ENCODE measurements around the gene SPSB3.
"Not testable (repeated sequence)": the region's sequence is repeated elsewhere in the genome, so short reads cannot be mapped to it uniquely, and the experiment has no call there.

Gene SPSB3

GRCh38 chr16:1816396-1817275 is 34.3 kb upstream of the SPSB3 start:
- DNase-seq: no peak

GRCh38 chr16:1815461-1815860 is 33.1 kb upstream of the SPSB3 start:
- no peak for DNase-seq

- peak; percentile 30 for DNase-seq
Measured at GRCh38 chr16:1812732-1813163, 30.4 kb upstream of the SPSB3 start.

- DNase-seq: no peak
Measured at GRCh38 chr16:1810536-1810935, 28.2 kb upstream of the SPSB3 start.

GRCh38 chr16:1810106-1810505 is 27.7 kb upstream of the SPSB3 start:
- DNase-seq: no peak

- no peak for DNase-seq
Measured at GRCh38 chr16:1809281-1809801, 27.0 kb upstream of the SPSB3 start.

GRCh38 chr16:1808691-1809090 is 26.3 kb upstream of the SPSB3 start:
- DNase-seq: no peak

GRCh38 chr16:1807626-1808025 is 25.3 kb upstream of the SPSB3 start:
- no peak for DNase-seq

GRCh38 chr16:1800701-1801100 is 18.3 kb upstream of the SPSB3 start:
- DNase-seq: no peak

GRCh38 chr16:1799263-1799662 is 16.9 kb upstream of the SPSB3 start:
- not testable (repeated sequence) for DNase-seq

GRCh38 chr16:1794908-1795666 is 12.7 kb upstream of the SPSB3 start:
- DNase-seq: no peak

GRCh38 chr16:1794221-1794871 is 12.0 kb upstream of the SPSB3 start:
- DNase-seq: no peak

GRCh38 chr16:1793578-1794220 is 11.3 kb upstream of the SPSB3 start, which contains the start of gene IGFALS:
Gene IGFALS, minus strand, starts transcription at chr16:1793705. Its CDS starts 53 bp downstream, at chr16:1793652.
- DNase-seq: no peak

- no peak for DNase-seq
Measured at GRCh38 chr16:1792836-1793577, 10.6 kb upstream of the SPSB3 start.

GRCh38 chr16:1791943-1792812 is 9.8 kb upstream of the SPSB3 start:
- no peak for DNase-seq

GRCh38 chr16:1791256-1791942 is 9.0 kb upstream of the SPSB3 start:
- no peak for DNase-seq

GRCh38 chr16:1790611-1791255 is 8.4 kb upstream of the SPSB3 start:
- no peak for DNase-seq

GRCh38 chr16:1790261-1790610 is 7.9 kb upstream of the SPSB3 start:
- DNase-seq: no peak

- DNase-seq: no peak
Measured at GRCh38 chr16:1789643-1790045, 7.3 kb upstream of the SPSB3 start.

- DNase-seq: no peak
Measured at GRCh38 chr16:1788708-1789100, 6.3 kb upstream of the SPSB3 start.

Data from effector CD4-positive, alpha-beta T cell (primary cell).